GM12801 (cell line): Measurements from ENCODE around the gene PSME4.

ENCODE experiments used
- CTCF ChIP-seq: IDR thresholded peaks from one replicate; pipeline ENCODE4 v1.5.1; 2011; ENCODE audit warnings: control low read depth; ENCODE audit not compliant: insufficient read length; ENCODE audit errors: extremely low read depth

PSME4 gene

DNA sequence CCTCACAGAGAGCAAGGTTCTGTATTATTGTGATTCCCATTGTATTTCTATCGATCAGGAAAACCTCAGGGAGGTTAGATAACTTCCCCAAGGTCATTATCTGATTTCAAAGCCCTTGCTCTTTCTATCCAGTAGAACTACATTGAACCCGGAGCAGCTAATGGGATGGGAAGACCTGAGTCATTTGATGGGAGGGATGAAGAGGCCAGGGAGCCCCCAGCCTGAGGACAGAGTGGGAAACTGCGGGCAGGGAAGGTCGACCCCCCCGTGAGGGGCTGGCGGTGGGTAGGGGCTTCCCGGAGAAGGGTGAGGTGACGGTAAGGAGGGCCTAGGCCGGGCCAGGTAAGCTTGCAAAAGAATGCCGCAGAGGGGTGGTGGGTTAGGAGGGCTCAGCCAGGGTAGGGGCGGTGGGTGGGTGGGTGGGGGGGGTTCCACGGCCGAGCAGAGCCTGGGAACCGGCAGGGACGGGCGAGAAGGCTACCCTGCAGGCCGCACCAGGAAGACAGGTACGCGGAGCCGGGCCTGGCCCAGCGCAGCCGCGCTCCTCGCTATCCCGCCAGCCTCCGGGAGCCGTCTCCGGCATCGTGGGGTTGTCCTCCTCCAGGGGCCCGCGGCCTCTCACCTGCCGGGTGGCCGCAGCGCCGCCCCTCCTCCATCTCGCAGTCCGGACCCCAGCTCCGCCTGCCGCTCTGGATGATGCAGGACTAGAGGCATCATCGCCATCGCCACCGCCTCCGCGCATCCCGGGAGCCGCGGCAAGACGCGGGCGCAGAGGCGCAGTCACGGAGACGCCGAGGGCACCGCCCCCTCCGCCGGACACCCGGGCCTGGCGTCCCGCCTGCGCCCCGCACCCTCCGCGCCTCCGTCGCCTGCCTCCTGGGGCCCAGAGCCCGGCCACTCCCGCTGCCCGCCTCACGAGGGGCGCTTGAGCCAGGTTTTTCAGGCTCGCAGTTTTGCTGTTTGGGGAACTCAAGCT is 111.3 kb downstream of the PSME4 start, which contains the start of gene GPR75:
GPR75 (minus strand) TSS at position 762 of the 976 bp plus-strand sequence. CDS start 5,211 bp downstream, outside the sequence.
- no peak for TF ChIP-seq CTCF

DNA sequence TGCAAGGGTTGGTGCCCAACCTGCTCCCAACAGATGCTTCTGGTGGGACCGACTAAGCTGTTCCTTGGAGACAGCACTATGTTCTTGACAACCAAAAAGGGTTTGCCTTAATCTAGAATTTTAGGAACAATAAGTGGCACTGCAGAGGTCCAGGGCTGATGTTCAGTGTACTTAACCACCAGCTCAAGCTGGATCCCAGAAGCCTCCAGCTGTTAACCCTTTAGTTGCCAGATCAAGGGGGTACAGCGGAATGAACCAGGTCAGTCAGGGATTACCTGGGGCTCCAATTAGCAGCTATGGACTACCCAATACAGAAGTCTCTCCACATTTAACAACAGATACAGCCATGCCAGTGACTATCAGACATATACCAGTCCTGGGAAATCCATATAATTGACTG is 114.5 kb downstream of the PSME4 start:
- TF ChIP-seq CTCF = no peak

GRCh38 chr2:53854678-53855077 is 116.1 kb downstream of the PSME4 start:
- no peak for TF ChIP-seq CTCF

DNA sequence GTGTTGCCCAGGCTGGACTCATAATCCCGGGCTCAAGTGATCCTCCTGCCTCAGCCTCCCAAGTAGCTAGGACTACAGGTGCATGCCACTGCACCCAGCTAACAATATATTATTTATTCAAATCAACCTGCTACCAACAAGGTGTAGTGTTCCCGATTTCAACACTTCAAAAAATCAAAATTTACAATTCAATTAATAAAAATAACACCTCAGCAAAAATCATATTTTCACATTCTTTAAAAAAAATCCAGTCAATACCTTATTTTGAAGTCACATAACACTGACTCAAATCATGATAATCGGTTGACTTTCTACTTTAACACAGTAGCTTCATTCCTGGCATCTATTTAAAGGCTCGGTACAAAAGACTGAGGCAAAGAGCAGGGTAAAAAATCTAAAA is 118.3 kb downstream of the PSME4 start:
- no peak for TF ChIP-seq CTCF

- no peak for TF ChIP-seq CTCF
Observed at GRCh38 chr2:53848062-53848461, 122.7 kb downstream of the PSME4 start.

DNA sequence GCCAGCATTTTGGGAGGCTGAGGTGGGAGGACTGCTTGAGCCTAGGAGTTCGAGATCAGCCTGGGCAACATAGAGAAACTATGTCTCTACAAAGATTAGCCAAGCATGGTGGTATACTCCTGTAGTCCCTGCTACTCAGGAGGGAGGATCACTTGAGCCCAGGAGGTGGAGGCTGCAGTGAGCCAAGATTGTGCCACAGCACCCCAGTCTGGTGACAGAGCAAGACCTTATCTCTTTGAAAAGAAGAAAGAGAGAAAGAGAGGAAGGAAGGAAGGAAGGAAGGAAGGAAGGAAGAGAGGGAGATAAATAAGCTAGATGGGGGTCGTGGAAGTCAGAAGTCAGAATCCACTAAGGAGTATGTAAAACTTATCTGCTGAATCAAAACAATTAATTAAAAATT is 127.2 kb downstream of the PSME4 start:
- no peak for TF ChIP-seq CTCF

DNA sequence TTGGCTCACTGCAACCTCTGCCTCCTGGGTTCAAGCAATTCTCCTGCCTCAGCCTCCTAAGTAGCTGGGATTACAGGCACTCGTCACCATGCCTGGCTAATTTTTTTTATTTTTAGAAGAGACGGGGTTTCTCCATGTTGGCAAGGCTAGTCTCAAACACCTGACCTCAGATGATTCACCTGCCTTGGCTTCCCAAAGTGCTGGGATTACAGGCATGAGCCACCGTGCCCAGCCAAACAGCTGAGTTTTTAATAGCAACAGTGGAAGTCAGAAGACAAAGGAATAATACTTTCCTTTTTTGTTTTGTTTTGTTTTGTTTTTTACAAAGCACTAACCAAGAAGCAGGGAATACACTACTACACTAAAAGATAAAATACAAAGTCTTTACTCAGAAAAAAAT is 127.9 kb downstream of the PSME4 start:
- no peak for TF ChIP-seq CTCF
